Body of pancreas (tissue), 4 donors: ENCODE data around the gene RAB22A. TPM values are rescaled to one million over a fixed set of nuclear protein-coding genes. Genes with fewer than 3 reads are reported as not detected.

Source experiments
- ATAC-seq: fragments of 150-250 bp; one replicate; pipeline ENCODE4 v1.9.1; 2016
- DNase-seq, 4 donors: peaks; one replicate each; pipeline ENCODE4 v3.0.0-alpha.2; 2019
- H3K27ac ChIP-seq, 4 donors: fragments of 200-600 bp; sonication (generic); 1 replicate in 3 of 4; 2 replicates in 1 of 4; pipeline versions ENCODE4 v1.5.1 to v1.6.1; 2016 to 2019; ENCODE audit warnings: mild to moderate bottlenecking in 1 of 4, mixed read lengths in 1 of 4, moderate library complexity in 1 of 4
- H3K27me3 ChIP-seq, 2 donors: fragments of 200-600 bp; sonication (generic); one replicate each; pipeline ENCODE4 v1.6.0; 2016; ENCODE audit warnings: mild to moderate bottlenecking in 1 of 2
- H3K36me3 ChIP-seq, 2 donors: fragments of 200-600 bp; sonication (generic); replicated peaks in 1 of 2; 2 replicates each; pipeline ENCODE4 v1.5.1; 2016; ENCODE audit warnings: low read depth in 2 of 2; ENCODE audit not compliant: insufficient read depth in 1 of 2
- H3K4me1 ChIP-seq: fragments of 200-600 bp; sonication (generic); one replicate; pipeline ENCODE4 v1.6.0; 2016
- H3K4me3 ChIP-seq, 2 donors: fragments of 200-600 bp; sonication (generic); 1 replicate in 1 of 2; 2 replicates in 1 of 2; pipeline ENCODE4 v1.5.1; 2016 to 2019
- H3K9me3 ChIP-seq, 3 donors: fragments of 200-600 bp; sonication (generic); 1 replicate in 2 of 3; 2 replicates in 1 of 3; pipeline ENCODE4 v1.5.1; 2016
- CTCF ChIP-seq, 7 experiments: fragments of 450-650 bp in 4 of 7; fragments of 200-600 bp in 3 of 7; sonication (generic) in 3 of 7; IDR thresholded peaks; one replicate each; pipeline ENCODE4 v1.5.1; 2016 to 2019; ENCODE audit warnings: antibody characterized with exemption in 7 of 7
- POLR2A ChIP-seq, 3 donors: fragments of 450-650 bp; IDR thresholded peaks; one replicate each; pipeline ENCODE4 v1.6.1; 2016; ENCODE audit warnings: antibody characterized with exemption in 3 of 3, mild to moderate bottlenecking in 2 of 3
- WGBS, 2 donors: methylation state at CpG; one replicate each; pipeline ENCODE4 v1.1.5; 2017; 5-methylcytosine and 5-hydroxymethylcytosine counted together
- intact Hi-C: fragments of 100-400 bp; cut with DNase I; formaldehyde crosslinking; loops from one replicate; pipeline ENCODE4 v1.15.1; 2023
- total RNA-seq, 2 donors: library from RNA; depleted of rRNA; stranded (reverse); fragments of >200 nt; gene quantifications; one replicate each; pipeline ENCODE4 v1.1.0, GENCODE V29; 2016

RAB22A gene
- total RNA-seq, 2 donors from 2014 or later = 6.3 to 9.1 TPM

GRCh38 chr20:58267389-58268215, 41.9 kb upstream of the RAB22A start:
- ATAC-seq (no peak), DNase-seq (no peak)
- 76 to 86% methylated on average over 9 of the region's 9 CpGs for WGBS, 2 donors
- Histone ChIP-seq H3K9me3 (no peaks in the 10 kb centered on the region), H3K27ac (no peak overlapping the region), H3K4me3 (no peak overlapping the region), H3K4me1 (no peaks in the 10 kb centered on the region), H3K27me3 (no peaks in the 10 kb centered on the region), H3K36me3 (no peaks in the 10 kb centered on the region)
- intact Hi-C loops = no loop called here
- TF ChIP-seq POLR2A (IDR thresholded peaks at IDR 0.05) = no peak
- no peak for TF ChIP-seq CTCF (IDR thresholded peaks at IDR 0.05)

GRCh38 chr20:58268421-58268821, 41.1 kb upstream of the RAB22A start:
- DNase-seq (no peak), ATAC-seq (no peak)
- H3K4me1 ChIP-seq = no peaks in the 10 kb centered on the region
- H3K4me3 ChIP-seq = no peak overlapping the region
- intact Hi-C loops = no loop called here
- TF ChIP-seq CTCF (IDR thresholded peaks at IDR 0.05) (no peak), POLR2A (IDR thresholded peaks at IDR 0.05) (no peak)
- H3K36me3 ChIP-seq = no peaks in the 10 kb centered on the region
- H3K9me3 ChIP-seq = no peaks in the 10 kb centered on the region
- no peaks in the 10 kb centered on the region for H3K27me3 ChIP-seq
- H3K27ac ChIP-seq = no peak overlapping the region
- WGBS, 2 donors = 75 to 82% methylated on average over 7 of the region's 7 CpGs

GRCh38 chr20:58268936-58269619, 40.4 kb upstream of the RAB22A start:
- 81 to 82% methylated on average over 13 of the region's 13 CpGs for WGBS, 2 donors
- Histone ChIP-seq H3K27me3 (no peaks in the 10 kb centered on the region), H3K4me3 (no peak overlapping the region), H3K9me3 (no peaks in the 10 kb centered on the region), H3K4me1 (no peaks in the 10 kb centered on the region), H3K36me3 (no peaks in the 10 kb centered on the region), H3K27ac (no peak overlapping the region)
- TF ChIP-seq POLR2A (IDR thresholded peaks at IDR 0.05) (no peak), CTCF (IDR thresholded peaks at IDR 0.05) (no peak)
- ATAC-seq = no peak
- intact Hi-C loops = no loop called here
- no peak for DNase-seq

GRCh38 chr20:58271606-58272351, 37.7 kb upstream of the RAB22A start:
- no peaks in the 10 kb centered on the region for H3K4me1 ChIP-seq
- 91 to 96% methylated on average over 9 of the region's 9 CpGs for WGBS, 2 donors
- no peaks in the 10 kb centered on the region for H3K36me3 ChIP-seq
- intact Hi-C loops = no loop called here
- no peaks in the 10 kb centered on the region for H3K27me3 ChIP-seq
- TF ChIP-seq POLR2A (IDR thresholded peaks at IDR 0.05) = no peak
- no peak for TF ChIP-seq CTCF (IDR thresholded peaks at IDR 0.05)
- DNase-seq (no peak), ATAC-seq (no peak)
- no peak overlapping the region for H3K27ac ChIP-seq
- no peaks in the 10 kb centered on the region for H3K9me3 ChIP-seq
- H3K4me3 ChIP-seq = no peak overlapping the region
